ENCODE measurements around the gene E2F1. TPM values are rescaled to one million over a fixed set of nuclear protein-coding genes. Genes with fewer than 3 reads are reported as not detected.

E2F1 gene
- total and polyA plus RNA-seq, 2 of the 4 experiments (the other 2 are of a cell fraction): 10.9 to 14.0 TPM

- BruUV-seq (replicated peaks): no TSS peak
- Histone ChIP-seq H3K9ac (ENCODE audit: low read depth, low read length) (no peak overlapping the region), H2BK15ac (ENCODE audit: low read depth, low read length) (no peak overlapping the region), H3K14ac (replicated peaks; ENCODE audit: low read depth, low read length) (no peak overlapping the region), H3K56ac (ENCODE audit: extremely low read depth, insufficient read depth, low read length) (no peak overlapping the region), H4K8ac (ENCODE audit: low read depth in 2 of 2, low read length in 2 of 2) (no peak overlapping the region), H3K23ac (ENCODE audit: low read depth, low read length) (no peak overlapping the region), H2AK5ac (ENCODE audit: low read depth, low read length) (no peak overlapping the region), H3K4me1 (ENCODE audit: control insufficient read depth, insufficient read depth, low read length) (peaks cover 9% of the 10 kb centered on the region), H3K36me3 (ENCODE audit: control insufficient read depth, insufficient read depth, low read length) (no peaks in the 10 kb centered on the region), H3K9me3 (ENCODE audit: control insufficient read depth, insufficient read depth, low read length) (no peaks in the 10 kb centered on the region), H3K4me2 (ENCODE audit: low read depth, low read length) (no peak overlapping the region), H2BK5ac (ENCODE audit: low read depth, low read length, poor library complexity, severe bottlenecking) (no peak overlapping the region), H2AFZ (replicated peaks; ENCODE audit: low read length, poor library complexity) (no peak overlapping the region), H3K9me1 (ENCODE audit: insufficient read depth, low read length) (0 out of 2 replicates have a peak, but pooled peaks cover 11% of the 10 kb centered on the region), H3K4ac (ENCODE audit: low read depth, low read length) (no peak overlapping the region), H3K27me3 (ENCODE audit: control insufficient read depth, insufficient read depth, low read length) (no peaks in the 10 kb centered on the region), H3K27ac (ENCODE audit: insufficient read depth, low read length) (no peak overlapping the region), H2AK9ac (replicated peaks; ENCODE audit: low read depth, low read length, poor library complexity) (no peak overlapping the region), H4K20me1 (ENCODE audit: insufficient read depth, low read length) (no peaks in the 10 kb centered on the region), H4K91ac (ENCODE audit: insufficient read depth, low read depth, low read length) (no peak overlapping the region), H2BK20ac (ENCODE audit: low read depth, low read length) (no peak overlapping the region), H3K4me3 (ENCODE audit: insufficient read depth, low read depth, low read length) (no peak overlapping the region), H3K79me1 (ENCODE audit: low read depth in 1 of 2, low read length in 2 of 2) (peaks cover 0 to 11% of the 10 kb centered on the region in 2 experiments; a peak in 2 of 4 replicates), H4K5ac (ENCODE audit: low read depth, low read length) (no peak overlapping the region), H2BK120ac (ENCODE audit: low read depth, low read length) (no peak overlapping the region), H3K18ac (ENCODE audit: low read depth, low read length) (no peak overlapping the region)
- no peak for DNase-seq
- TF ChIP-seq CTCF (conservative IDR thresholded peaks at IDR 0.05; ENCODE audit: low read depth, low read length): no peak
- no peak for TF ChIP-seq MAFK (IDR thresholded peaks at IDR 0.05; ENCODE audit: low read depth, low read length)
- no peak for TF ChIP-seq POLR2A (IDR thresholded peaks at IDR 0.05; ENCODE audit: low read depth, low read length)
- TF ChIP-seq FOS (IDR thresholded peaks at IDR 0.05; ENCODE audit: low read depth, low read length): no peak
- TF ChIP-seq RFX5 (IDR thresholded peaks at IDR 0.05; ENCODE audit: low read depth, low read length): no peak
- TF ChIP-seq, protein P1, sequence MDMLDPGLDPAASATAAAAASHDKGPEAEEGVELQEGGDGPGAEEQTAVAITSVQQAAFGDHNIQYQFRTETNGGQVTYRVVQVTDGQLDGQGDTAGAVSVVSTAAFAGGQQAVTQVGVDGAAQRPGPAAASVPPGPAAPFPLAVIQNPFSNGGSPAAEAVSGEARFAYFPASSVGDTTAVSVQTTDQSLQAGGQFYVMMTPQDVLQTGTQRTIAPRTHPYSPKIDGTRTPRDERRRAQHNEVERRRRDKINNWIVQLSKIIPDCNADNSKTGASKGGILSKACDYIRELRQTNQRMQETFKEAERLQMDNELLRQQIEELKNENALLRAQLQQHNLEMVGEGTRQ (IDR thresholded peaks at IDR 0.05; ENCODE audit: low read depth, low read length): no peak
- TF ChIP-seq RAD21 (IDR thresholded peaks at IDR 0.05; ENCODE audit: low read length): no peak
- TF ChIP-seq BHLHE40 (IDR thresholded peaks at IDR 0.05; ENCODE audit: low read depth, low read length): no peak
- TF ChIP-seq RCOR1 (IDR thresholded peaks at IDR 0.05; ENCODE audit: insufficient replicate concordance, low read length): no peak
- TF ChIP-seq NFE2L2 (IDR thresholded peaks at IDR 0.05; ENCODE audit: low read depth, low read length): no peak
- no peak for TF ChIP-seq CEBPB (IDR thresholded peaks at IDR 0.05; ENCODE audit: low read depth, low read length)
- no peak for TF ChIP-seq MXI1 (IDR thresholded peaks at IDR 0.05; ENCODE audit: borderline replicate concordance, low read depth, low read length)
- no peak for TF ChIP-seq MAZ (IDR thresholded peaks at IDR 0.05; ENCODE audit: borderline replicate concordance, low read depth, low read length)
- no peak for TF ChIP-seq CHD1 (IDR thresholded peaks at IDR 0.05; ENCODE audit: low read depth, low read length)
- no peak for TF ChIP-seq SMC3 (IDR thresholded peaks at IDR 0.05; ENCODE audit: low read depth, low read length)
- TF ChIP-seq, protein P2, sequence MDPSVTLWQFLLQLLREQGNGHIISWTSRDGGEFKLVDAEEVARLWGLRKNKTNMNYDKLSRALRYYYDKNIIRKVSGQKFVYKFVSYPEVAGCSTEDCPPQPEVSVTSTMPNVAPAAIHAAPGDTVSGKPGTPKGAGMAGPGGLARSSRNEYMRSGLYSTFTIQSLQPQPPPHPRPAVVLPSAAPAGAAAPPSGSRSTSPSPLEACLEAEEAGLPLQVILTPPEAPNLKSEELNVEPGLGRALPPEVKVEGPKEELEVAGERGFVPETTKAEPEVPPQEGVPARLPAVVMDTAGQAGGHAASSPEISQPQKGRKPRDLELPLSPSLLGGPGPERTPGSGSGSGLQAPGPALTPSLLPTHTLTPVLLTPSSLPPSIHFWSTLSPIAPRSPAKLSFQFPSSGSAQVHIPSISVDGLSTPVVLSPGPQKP (IDR thresholded peaks at IDR 0.05; ENCODE audit: borderline replicate concordance, low read depth, low read length): no peak
- intact Hi-C loops (cut with micrococcal nuclease) (no loop called here), in situ Hi-C loops (cut with MboI; ENCODE audit: low sequenced_read_pairs) (no loop called here), dilution Hi-C loops (cut with HindIII; ENCODE audit: low sequenced_read_pairs, unreplicated experiment) (no loop called here)
- CTCF ChIA-PET: no interaction called here
- POLR2A ChIA-PET (ENCODE audit: unreplicated experiment): no interaction called here
- no peak for ATAC-seq (ENCODE audit: low read depth)
- no CpG with 5 or more reads among the region's 1 CpG for WGBS, 2 experiments (ENCODE audit: extremely low coverage in 2 of 2, insufficient read length in 1 of 2)
Measured at GRCh38 chr20:33689493-33689892, 3.3 kb upstream of the E2F1 start.
